ENCODE measurements around the gene ZNF141.
"Not testable (repeated sequence)": the region's sequence is repeated elsewhere in the genome, so short reads cannot be mapped to it uniquely, and the experiment has no call there.

The ZNF141 gene

GRCh38 chr4:337143-337931, at the start of gene ZNF141:
ZNF141 (plus strand) TSS chr4:337814; CDS start chr4:337984, 170 bp downstream.
- peak; percentile 75 to 89 for DNase-seq (ENCODE audit: low read depth in 1 of 2, low spot score in 1 of 2)

- DNase-seq (ENCODE audit: low read depth in 1 of 2, low spot score in 1 of 2): no peak
Measured at GRCh38 chr4:288891-289290, 48.7 kb upstream of the ZNF141 start.

- no peak for DNase-seq (ENCODE audit: low read depth in 1 of 2, low spot score in 1 of 2)
Measured at GRCh38 chr4:294732-295131, 42.9 kb upstream of the ZNF141 start.

- no peak for DNase-seq (ENCODE audit: low read depth in 1 of 2, low spot score in 1 of 2)
Measured at GRCh38 chr4:302381-302780, 35.2 kb upstream of the ZNF141 start.

GRCh38 chr4:304516-304915, 33.1 kb upstream of the ZNF141 start:
- not testable (repeated sequence) for DNase-seq (ENCODE audit: low read depth in 1 of 2, low spot score in 1 of 2)

DNA sequence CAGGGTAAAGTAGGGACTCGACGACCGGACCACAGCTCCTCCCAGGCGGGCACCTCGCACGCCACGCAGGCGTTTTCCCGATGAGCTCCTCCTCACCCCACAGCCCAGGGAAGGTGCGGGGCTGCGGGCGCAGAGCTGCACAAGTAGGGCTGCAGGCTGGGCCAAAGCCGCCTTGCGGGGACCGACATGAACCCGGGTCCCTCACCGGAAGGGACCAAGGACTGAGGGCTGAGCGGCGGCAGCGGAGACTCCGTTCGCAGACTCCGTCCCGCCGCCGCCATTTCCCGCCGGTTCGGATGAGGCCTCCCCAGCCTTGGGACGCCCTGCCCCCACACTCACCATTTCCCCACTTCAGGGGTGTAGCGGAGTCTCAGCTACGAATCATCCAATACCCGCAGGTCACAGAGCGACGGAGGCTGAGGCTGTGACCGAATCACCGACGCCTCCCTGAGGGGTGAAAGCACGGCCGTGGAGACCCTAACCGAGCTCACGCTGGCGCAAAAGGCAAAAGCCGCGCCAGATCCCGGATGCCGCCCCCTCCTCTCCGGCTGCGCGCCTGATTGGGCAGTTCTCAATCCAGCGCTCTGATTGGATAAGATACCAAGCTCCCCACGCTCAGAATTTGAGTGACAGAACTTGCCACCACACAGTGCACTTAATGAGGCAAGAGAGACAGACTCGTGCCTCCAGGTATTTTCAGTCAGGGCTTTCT, 32.5 kb upstream of the ZNF141 start, which contains the start of gene ZNF732:
Gene ZNF732 (minus strand): TSS at position 506 of the 712 bp plus-strand sequence. CDS start 164 bp downstream, at position 342.
- no peak for DNase-seq (ENCODE audit: low read depth in 1 of 2, low spot score in 1 of 2)

DNA sequence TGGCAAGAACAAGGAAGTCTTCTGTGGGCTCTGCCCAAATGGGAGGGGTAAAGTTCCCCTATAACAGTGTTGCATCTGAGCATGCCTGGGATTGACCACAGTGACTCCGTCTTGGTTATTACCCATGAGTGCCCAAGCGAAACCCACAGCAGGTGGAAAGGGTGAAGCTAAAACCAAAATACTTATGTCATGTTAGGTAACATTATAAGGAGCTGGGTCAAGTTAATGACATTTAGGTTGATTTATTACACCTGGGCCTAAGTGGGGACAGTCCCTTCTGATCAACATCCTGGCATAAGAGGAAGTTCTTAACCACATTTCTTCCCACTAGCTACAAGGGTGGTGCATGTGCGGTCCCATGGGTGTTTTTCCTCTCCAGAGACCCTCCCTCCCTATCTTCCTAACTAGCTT, 31.1 kb upstream of the ZNF141 start:
- DNase-seq (ENCODE audit: low read depth in 1 of 2, low spot score in 1 of 2): no peak

DNA sequence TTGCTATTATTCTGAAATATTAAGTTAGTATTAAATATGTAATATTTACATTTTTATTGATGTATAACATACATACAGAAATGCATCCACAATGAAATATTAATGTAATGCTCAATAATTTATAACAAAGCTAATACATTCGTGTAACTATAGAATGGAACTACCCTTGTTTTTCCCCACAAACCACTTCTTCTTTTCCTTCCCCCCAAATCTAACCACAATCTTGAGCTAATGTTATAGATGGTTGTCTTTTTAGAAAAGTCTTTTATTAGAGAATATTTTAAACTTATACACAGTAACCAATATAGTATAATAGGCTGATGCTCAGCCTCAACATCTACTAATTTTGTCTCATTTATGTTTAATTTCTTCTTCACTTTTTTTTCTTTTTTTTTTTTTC, 27.8 kb upstream of the ZNF141 start:
- DNase-seq (ENCODE audit: low read depth in 1 of 2, low spot score in 1 of 2): no peak

- DNase-seq (ENCODE audit: low read depth in 1 of 2, low spot score in 1 of 2): no peak
Measured at GRCh38 chr4:314296-314903, 23.2 kb upstream of the ZNF141 start.

DNA sequence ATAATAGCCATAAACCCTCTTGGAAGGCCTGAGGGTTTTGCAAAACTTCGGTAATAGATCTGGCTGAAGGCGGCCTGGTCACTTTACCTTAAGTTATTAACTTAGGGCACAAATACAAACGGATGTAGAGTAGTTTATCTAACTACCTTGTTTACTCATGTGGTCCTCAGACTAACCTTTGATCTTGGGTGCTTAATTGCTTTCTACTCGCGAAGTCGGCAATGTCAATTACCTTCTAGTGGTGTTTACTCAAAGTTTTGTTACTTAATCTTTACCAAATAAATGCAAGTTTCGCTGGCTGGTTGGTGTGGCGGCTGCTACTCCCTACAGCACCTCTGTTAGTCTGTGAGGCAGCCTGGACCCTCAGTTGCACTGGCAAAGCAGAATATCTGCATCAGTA, 8.9 kb upstream of the ZNF141 start:
- no peak for DNase-seq (ENCODE audit: low read depth in 1 of 2, low spot score in 1 of 2)

GRCh38 chr4:335515-335914, 2.1 kb upstream of the ZNF141 start:
- no peak for DNase-seq (ENCODE audit: low read depth in 1 of 2, low spot score in 1 of 2)

DNA sequence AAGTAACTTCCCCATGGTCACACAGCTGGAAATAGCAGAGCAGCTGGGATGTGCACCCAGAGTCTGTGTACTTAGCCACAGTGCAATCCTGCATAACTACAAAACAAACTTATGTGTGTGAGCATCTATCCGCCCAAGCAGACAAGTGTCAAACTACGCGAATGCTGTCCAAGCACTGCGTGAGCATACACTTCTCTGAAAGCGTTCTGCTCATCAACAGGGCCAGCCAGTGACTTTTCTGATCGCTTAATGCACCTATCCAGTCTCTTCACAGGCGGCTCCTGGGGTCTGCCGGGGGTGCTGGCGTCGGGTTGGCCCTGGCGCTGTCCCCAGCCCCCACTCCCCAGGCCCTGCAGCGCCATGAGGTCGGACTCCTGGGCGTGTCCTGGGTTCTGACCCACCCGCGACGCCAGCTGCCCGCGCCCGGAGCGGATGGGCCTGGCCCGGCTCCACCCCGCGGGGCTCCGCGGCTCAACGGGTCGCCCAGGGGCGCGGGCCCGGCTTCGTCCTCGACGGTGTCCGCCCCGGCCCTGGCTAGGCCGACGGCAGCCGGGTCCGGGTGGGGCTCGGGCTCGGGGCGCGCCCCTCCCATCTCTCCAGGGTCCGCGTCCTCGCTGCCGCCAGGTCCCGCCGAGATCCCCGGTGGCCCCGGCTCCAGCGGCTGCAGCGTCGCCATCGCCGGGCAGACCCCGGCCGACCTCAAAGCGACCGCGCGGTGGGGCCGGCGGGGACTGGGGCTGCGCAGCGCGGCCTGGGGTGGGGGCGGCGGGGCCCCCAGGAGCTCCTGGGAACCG, 1.3 kb upstream of the ZNF141 start:
- no peak for DNase-seq (ENCODE audit: low read depth in 1 of 2, low spot score in 1 of 2)

- no peak for DNase-seq (ENCODE audit: low read depth in 1 of 2, low spot score in 1 of 2)
Measured at GRCh38 chr4:336893-337142, 796 bp upstream of the ZNF141 start.

- DNase-seq (ENCODE audit: low read depth in 1 of 2, low spot score in 1 of 2): peak in 1 of 2 donors; percentile 40
Measured at GRCh38 chr4:337932-338758, 531 bp downstream of the ZNF141 start.

DNA sequence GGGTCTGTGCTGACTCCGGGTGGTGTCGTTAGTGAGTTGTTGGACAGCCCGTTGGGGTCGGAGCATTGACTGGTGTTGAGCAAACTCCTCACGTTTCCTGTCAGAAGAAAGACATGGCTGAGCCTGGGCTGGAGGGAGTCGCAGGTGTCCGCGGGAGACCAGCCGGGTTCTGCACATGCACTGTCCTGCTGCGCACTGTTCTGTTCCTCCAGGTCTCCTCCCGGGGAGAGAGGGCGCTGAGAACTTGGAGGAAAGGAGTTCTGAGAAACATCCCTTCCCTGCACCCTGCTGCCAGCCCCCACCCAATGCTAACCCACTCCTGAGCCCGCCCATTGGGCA, 1.1 kb downstream of the ZNF141 start:
- no peak for DNase-seq (ENCODE audit: low read depth in 1 of 2, low spot score in 1 of 2)

GRCh38 chr4:340011-340410, 2.4 kb downstream of the ZNF141 start:
- DNase-seq (ENCODE audit: low read depth in 1 of 2, low spot score in 1 of 2): no peak

DNA sequence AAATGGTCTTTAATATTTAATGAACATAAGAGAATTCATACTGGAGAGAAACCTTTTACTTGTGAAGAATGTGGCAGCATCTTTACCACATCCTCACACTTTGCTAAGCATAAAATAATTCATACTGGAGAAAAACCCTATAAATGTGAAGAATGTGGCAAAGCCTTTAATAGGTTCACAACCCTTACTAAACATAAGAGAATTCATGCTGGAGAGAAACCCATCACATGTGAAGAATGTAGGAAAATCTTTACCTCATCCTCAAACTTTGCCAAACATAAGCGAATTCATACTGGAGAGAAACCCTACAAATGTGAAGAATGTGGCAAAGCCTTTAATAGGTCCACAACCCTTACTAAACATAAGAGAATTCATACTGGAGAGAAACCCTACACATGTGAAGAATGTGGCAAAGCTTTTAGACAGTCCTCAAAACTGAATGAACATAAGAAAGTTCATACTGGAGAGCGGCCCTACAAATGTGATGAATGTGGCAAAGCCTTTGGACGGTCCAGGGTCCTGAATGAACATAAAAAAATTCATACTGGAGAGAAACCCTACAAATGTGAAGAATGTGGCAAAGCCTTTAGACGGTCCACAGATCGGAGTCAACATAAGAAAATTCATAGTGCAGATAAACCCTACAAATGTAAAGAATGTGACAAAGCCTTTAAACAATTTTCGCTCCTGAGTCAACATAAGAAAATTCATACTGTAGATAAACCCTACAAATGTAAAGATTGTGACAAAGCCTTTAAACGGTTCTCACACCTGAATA, 35.6 kb downstream of the ZNF141 start:
- no peak for DNase-seq (ENCODE audit: low read depth in 1 of 2, low spot score in 1 of 2)

GRCh38 chr4:374298-375160, 36.9 kb downstream of the ZNF141 start:
- no peak for DNase-seq (ENCODE audit: low read depth in 1 of 2, low spot score in 1 of 2)
